HepG2 (cell line): ENCODE results near the gene TMEM171.

ENCODE experiments used
- POLR2AphosphoS5 ChIP-seq: IDR thresholded peaks from 2 replicates; pipeline ENCODE4 v1.6.1; 2012; ENCODE audit warnings: low read depth, low read length
- PRDM15 ChIP-seq: sonication (generic); formaldehyde crosslinking; IDR thresholded peaks from 2 replicates; pipeline ENCODE4 v1.4.0; 2020; ENCODE audit warnings: missing genetic modification reagents

GRCh38 chr5:73126957-73127356, 6.6 kb downstream of the TMEM171 start:
- TF ChIP-seq POLR2AphosphoS5 = no peak
- no peak for TF ChIP-seq PRDM15 (CRISPR knock-in tag)
